LNCAP (cell line): Measurements from ENCODE around the gene MPZL2.

Experiments
- TF ChIP-seq, protein P1 (sequence below): fragments of 450-650 bp; IDR thresholded peaks from 2 replicates; pipeline ENCODE4 v1.5.1; 2017; ENCODE audit warnings: mild to moderate bottlenecking

MPZL2 gene

DNA sequence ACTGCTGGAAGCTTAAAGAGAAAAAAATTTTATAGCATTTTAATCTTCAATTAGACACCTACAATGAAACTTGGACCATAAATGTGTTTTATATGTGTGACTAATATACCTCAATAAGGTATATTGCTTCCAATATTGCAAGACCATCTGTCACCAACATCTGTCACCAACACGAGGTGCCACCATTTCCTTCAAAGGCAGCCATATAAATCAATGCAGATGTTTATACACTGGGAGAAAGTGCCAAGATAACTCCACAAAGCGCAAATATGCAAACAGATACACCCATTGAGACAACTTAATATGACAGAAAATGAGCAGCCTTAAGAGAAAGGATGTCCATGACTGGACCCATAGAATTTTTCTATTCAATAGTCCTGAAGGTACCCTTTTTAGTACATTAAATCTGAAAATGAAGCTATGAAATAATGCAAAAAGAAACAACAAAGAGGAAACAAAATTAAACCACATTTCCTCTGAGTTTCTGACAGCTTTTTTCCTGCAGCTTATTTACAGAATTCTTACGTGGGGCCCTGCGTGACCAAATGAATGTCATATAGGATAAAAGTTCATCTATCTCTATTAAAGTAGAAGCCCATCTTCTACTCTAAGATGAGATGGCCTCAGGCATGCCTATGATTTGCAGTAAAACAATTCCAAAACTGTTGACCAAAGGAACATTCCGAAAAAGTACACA is 24.4 kb downstream of the MPZL2 start:
- TF ChIP-seq, protein P1, sequence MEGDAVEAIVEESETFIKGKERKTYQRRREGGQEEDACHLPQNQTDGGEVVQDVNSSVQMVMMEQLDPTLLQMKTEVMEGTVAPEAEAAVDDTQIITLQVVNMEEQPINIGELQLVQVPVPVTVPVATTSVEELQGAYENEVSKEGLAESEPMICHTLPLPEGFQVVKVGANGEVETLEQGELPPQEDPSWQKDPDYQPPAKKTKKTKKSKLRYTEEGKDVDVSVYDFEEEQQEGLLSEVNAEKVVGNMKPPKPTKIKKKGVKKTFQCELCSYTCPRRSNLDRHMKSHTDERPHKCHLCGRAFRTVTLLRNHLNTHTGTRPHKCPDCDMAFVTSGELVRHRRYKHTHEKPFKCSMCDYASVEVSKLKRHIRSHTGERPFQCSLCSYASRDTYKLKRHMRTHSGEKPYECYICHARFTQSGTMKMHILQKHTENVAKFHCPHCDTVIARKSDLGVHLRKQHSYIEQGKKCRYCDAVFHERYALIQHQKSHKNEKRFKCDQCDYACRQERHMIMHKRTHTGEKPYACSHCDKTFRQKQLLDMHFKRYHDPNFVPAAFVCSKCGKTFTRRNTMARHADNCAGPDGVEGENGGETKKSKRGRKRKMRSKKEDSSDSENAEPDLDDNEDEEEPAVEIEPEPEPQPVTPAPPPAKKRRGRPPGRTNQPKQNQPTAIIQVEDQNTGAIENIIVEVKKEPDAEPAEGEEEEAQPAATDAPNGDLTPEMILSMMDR: no peak

GRCh38 chr11:118238929-118239328 is 25.2 kb downstream of the MPZL2 start:
- TF ChIP-seq, protein P1: no peak

- TF ChIP-seq, protein P1: no peak
Measured at GRCh38 chr11:118238421-118238820, 25.7 kb downstream of the MPZL2 start.

- TF ChIP-seq, protein P1: no peak
Measured at GRCh38 chr11:118236170-118236569, 27.9 kb downstream of the MPZL2 start.

GRCh38 chr11:118234833-118235232 is 29.3 kb downstream of the MPZL2 start:
- TF ChIP-seq, protein P1: no peak

GRCh38 chr11:118233850-118234249 is 30.2 kb downstream of the MPZL2 start:
- TF ChIP-seq, protein P1: no peak

DNA sequence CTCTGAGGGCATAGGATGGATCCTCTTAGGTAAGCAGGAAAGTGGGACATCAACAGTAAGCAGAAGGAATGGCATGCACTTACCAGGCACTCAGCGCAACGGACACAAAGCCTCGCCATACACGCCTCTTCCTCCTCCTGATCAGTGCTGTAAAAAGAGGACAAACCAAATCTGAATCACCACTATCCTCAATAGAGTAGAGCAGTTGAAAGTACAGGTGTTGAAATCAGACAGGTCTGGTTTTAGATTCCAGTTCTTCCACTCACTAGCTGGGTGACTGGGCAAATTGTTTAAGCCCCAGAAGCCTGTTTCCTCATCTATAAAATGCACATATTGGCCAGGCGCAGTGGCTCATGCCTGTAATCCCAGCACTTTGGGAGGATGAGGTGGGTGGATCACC is 30.7 kb downstream of the MPZL2 start:
- TF ChIP-seq, protein P1: no peak

- TF ChIP-seq, protein P1: no peak
Measured at GRCh38 chr11:118232659-118233058, 31.4 kb downstream of the MPZL2 start.
